ENCODE measurements around the gene FADS2. TPM values are rescaled to one million over a fixed set of nuclear protein-coding genes. Genes with fewer than 3 reads are reported as not detected.

The FADS2 gene
- total RNA-seq, 1 experiment from 2014 or later: 254 TPM

DNA sequence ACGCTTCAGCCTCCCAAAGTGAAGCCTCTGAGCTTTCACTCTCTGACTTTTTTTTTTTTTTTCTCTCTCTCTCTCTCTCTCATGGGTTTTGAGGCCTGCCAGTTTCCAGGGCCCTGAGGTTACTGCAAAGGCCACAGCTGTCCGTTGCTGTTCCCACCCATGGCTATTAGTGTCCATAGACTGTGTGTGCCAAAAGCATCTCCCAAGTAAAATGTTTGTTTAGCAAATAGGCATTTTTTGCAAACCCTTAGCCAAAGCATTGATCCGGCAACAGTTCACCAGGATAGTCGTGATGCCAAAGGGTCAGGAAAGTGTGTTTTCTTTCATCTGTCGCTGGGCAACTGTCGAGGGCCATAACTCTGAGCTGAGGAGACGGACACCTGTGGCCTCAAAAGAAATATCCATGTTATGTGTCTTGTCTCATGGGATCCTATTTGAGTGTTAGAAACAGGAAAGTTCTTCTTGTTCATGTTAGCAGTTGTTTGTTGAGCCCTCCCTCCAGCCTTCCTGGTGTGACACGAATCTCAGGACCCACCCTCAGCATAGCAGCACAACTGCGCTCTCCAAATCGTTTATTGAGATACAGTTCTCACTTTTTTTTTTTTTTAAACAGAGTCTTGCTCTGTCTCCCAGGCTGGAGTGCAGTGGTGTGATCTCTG, 18.4 kb downstream of the FADS2 start:
- no peak for DNase-seq (ENCODE audit: low read depth)

DNA sequence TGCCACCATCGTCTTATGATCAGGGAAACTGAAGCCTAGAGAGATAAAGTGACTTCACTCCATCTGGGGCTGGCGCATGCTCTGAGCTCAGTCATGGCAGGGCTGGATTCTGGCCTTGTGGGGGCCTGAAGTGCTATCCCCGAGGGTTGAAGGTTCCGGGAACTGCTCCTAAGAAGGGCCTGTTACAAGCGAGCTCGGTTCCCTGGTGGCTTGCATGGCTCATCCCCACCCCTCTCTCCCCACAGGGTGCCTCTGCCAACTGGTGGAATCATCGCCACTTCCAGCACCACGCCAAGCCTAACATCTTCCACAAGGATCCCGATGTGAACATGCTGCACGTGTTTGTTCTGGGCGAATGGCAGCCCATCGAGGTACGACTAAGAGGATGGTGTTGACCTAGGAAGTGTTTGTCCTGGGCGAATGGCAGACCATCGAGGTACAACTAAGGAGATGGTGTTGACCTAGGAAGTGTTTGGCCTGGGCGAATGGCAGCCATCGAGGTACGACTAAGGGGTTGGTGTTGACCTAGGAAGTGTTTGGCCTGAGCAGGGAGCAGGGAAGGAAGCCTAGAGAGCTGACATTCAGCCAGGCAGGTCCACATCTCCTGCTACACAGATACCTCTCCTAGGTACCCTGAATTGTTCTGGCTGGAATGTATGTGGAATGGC, 19.9 kb downstream of the FADS2 start:
- no peak for DNase-seq (ENCODE audit: low read depth)

DNA sequence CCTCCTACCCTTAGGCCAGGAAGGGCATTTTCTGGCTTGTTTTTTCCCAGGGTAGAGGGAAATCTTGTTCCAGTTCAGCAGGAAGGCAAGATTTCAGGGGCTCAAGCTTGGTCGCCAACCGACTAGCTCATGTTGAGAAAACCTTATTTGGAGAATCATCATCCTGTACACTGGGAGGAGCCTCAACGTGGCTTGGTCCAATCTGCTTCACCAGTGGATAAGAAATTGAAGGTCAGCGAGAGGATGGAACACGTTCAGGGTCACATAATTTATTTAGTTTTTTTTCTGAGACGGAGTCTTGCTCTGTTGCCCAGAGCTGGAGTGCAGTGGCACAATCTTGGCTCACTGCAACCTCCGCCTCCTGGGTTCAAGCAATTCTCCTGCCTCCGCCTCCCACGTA, 20.5 kb downstream of the FADS2 start:
- no peak for DNase-seq (ENCODE audit: low read depth)

DNA sequence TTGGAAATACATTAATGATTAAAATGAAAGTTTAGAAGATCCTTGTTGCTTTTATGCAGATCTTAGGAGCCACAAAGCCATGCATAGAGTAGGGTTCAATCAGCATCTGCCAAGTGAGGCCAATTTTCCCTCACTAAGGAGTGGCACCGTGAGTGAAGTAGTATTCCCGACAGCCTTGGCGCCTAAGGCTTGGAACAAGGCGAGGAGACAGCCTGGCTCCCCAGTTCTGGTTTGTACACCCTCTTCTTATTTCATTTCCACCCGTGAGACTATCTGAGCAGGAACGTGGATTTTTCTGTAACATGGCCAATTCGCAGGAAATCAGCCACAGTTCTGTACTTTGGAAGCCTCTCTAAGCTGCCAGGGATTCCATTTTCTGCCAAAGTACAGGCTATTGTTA, 22.6 kb downstream of the FADS2 start:
- no peak for DNase-seq (ENCODE audit: low read depth)

DNA sequence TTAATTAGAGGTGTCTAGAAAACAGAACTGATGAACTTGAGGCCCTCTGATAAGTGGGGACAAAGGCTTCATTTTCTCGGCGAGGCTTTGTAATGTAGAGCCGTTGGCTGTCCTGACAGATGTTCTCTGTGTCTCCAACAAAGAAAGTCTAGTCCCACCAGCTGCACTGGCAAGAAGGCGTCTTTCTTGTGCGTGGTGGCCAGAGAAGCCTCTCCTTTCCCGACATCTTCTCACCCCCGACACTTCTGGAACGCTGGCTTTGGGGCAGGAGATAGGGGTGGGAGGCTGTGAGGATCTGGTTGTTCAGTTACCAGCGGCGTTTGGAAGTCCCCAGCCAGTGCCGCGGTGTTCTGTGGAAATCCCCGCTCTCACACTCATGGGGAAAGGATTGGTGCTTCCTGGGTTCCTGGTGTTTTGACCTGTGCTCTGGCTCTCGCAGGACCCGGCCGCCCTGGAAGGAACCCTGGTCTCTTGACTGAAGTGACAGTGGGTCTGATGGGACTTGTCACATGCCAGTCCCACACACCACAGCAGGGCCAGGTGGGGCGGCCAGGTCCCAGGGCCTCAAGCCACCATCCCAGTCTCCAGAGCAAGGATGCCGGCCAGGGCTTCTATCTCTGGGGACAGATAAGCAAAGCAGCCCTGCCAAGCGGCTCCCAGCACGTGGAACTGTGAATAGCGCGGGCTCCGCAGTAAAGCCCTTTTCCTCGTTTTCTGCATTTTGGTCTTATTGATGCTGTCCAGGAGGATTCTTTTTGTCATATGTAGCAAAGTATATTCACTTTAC, 23.2 kb downstream of the FADS2 start:
- no peak for DNase-seq (ENCODE audit: low read depth)

DNA sequence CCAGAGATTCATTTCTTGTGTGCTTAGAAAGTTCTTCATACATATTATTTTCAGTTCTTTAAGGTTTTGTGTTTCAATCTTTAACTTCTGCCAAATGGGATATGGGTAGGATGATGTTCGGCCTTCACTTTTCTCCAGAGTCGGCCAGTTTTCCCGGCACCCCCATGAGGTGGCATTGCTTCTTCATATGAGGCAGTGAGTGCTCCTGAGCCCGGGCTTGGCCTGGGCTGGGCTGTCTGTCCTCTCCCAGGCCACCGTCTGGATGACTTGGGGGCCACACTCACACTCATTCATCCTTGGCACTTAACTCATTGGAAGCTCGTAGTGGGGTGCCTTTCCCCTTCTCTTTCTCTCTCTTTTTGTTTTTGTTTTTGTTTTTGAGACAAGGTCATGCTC, 23.8 kb downstream of the FADS2 start:
- DNase-seq (ENCODE audit: low read depth): no peak

DNA sequence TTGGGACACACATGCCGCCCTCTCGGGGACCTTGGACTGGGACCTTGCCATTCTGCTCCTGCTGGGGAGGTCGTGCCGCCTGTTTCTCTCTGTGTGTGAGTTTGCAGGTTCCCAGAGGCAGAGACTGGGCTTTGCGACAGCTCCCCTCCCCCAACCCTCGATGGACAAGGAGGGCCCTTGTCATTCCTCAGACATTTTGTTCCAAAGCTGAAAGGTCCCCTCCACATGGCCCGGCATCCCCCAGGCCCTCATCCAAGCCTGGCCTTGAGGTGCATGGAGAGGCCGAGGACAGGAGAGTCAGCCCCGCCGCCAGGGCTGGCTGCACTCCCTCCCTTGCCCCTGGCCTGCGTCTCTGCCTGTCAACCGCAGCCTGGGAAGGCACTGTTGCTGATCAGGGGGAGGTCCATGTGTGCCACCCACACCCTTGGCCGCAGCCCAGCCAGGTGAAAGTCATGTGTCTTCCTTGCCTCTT, 25.6 kb downstream of the FADS2 start:
- no peak for DNase-seq (ENCODE audit: low read depth)

DNA sequence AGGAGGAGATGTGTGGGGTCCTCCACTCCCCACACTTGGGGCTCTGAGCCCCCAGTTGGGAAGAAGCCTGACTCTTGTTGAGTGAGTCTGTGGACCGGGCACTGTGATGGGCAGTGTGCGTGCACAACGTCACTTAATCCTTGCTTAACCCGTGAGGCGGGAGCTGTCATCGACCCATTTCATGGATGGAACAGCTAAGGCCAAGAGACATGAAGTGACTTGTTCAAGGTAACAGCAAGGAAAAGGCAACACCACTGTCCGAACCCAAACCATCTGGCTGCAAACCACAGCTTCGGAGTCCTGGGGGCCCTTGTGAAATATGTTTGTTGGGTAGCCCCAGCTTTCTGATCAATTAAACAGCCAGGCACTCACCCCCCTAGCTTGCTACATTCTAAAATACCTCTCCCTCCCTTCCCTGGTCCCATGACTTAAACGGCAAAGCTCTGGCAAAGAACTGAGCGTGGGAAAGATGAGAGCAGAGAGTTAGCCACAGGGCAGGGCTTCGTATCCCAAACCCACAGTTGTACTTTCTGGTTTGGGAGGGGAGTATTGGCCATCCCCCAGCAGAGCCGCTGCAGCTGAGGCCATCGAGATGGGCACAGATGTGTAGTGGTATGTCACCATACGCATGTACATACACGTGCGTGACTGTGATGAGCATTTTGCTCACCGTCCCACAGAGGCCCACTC, 26.3 kb downstream of the FADS2 start:
- DNase-seq (ENCODE audit: low read depth): no peak

DNA sequence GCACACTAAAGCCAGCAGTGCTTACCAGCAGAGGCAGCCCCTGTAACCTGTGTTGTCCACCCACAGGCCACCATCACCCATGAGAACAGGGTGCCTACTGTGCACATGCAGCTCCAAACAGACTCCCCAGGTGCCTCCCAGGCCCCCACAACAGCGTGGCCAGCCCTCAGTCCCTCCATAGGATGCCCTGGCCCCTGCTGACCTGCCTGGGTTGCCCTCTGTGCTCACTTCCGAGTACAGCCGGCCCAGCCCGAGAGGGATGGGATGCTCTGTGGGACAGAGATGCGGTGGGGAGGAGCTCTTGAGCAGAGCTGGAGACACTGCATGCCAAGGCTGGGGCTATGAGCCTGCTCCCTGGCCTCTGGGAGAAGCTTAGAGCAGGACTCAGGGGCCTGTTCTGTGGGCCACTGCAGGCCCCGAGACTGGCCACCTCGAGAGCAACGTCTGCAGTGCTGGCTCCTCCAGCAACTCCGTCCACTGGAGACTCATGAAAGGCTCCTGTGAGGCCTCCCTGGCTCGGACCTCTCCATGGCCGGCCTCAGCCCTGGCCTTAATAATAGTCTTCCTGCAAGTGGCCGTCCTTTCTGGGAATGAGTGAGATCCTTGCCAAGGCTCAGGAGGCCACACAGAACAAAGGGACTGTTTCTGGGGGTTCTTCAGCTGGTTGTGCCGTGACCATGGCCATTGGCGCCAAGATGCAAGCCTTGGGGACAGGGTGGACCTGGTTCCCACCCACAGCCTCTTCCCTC, 27.0 kb downstream of the FADS2 start:
- DNase-seq (ENCODE audit: low read depth): no peak

DNA sequence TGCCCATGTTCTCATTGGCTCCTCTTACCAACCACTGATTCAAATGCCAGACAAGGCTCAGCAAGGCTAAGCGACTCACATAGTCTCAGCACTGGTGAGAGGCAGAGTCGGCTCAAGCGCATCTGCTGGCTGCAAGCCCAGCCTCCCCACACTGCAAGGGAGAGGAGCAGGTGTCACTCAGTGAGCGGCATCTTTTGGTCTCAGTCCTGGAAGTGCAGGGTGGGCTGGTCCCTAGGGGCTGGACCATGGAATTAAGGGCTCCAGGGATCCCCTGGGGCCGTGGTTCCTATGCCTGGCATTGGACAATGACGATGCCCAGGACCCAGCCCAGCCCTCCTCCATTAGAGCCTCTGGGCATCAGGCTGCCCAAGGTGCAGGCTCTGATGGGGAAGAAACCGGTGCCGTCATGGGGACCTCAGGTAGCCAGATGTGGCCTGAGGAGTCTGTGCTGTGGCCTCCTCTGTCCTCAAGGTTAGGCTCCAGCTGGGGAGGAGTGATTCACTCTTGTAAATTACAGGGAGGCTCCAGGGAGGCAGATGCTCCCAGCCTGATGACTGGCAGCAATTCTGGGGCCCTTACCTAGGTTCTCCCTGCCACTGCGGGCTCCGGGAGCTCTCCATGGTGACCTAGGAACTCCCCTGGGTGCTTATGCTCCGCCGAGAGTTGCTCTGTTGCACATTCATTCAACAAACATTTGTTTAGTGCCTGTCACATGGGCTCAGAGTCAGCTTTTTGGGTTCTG, 28.0 kb downstream of the FADS2 start:
- peak; percentile 34 for DNase-seq (ENCODE audit: low read depth)

DNA sequence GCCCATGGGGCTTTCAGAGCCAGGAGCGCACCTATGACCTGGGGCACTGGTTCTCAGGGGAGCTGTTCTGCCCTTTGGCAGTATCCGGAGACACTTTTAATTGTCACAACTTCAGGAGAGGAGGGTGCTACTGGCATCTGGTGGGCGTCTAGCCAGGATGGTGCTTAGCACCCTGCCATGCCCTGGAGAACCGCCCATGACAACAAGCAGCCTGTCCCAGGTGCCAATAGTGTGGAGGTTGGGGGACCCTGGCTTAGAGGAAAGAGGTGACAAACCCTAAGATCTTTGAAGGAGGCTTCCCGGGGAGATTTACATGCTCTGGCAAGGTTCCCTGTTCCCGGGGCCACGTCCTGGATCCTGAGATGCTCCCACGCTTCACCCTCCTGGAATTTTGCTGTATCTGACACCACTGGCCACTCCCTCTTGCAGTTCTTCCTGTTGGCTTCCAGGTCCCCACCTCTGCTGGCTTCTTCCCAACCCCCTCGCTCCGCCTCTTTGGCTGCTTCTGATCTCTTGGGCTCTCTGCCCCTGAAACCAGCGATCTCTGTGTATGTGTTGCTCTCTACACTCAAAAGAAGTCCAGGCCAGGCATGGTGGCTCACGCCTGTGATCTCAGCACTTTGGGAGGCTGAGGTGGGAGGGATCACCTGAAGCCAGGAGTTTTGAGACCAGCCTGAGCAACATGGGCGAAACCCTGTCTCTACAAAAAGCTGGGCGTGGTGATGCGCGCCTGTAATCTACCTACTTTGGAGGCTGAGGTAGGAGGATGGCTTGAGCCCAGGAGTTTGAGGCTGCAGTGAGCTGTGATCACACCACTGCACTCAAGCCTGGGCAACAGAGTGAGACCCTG, 32.2 kb downstream of the FADS2 start:
- DNase-seq (ENCODE audit: low read depth): no peak

DNA sequence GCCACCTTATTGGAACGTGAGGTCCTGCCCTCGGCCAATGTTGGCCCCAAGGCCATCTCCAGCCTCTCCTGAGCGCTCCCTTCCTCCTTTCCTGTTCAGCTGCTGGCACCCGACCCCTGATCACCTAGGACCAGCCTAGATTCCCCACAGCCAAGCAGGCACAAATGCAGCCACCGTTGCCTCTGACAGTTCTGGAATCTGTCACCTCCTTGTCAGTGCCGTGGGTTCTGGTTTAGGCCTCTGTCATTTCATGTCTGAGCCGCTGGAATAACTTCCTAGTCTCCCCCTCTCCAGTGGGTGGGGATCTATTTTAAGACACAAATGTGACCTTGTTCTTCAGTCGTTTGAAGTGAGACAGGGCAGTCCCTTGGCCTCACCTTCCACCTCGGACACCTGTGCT, 33.5 kb downstream of the FADS2 start:
- DNase-seq (ENCODE audit: low read depth): no peak

DNA sequence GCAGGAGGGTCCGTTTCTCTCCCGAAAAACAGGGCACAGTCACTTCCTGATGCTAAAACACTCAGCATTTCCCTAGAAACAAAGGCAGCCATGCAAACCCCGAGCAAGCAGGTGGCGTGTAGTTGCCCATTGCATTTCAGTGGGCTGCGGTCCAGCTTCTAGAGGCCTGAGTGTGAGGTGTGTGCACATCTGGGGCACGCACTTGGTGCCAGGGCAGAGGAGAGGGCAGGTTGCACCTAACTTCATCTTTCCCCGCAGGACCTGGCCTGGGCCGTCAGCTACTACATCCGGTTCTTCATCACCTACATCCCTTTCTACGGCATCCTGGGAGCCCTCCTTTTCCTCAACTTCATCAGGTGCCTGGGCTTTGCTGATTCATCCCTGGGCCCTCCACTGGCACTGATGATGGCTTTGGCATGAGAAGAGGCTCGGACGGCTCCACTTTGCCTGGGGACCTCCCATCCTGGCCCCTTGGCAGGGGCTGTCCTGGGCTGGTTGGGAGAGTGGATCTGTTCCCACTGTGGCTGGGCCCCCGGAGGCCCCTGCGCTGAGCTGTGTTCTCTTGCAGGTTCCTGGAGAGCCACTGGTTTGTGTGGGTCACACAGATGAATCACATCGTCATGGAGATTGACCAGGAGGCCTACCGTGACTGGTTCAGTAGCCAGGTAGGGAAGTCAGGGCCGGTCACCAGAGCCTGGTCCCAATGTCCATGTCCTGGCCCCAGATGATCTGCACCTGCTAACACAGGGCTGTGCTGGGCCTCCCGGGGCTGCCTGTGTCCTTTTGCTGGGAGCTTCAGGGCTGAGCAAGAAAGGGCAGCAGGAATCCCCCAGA, 34.8 kb downstream of the FADS2 start:
- DNase-seq (ENCODE audit: low read depth): peak; percentile 39

DNA sequence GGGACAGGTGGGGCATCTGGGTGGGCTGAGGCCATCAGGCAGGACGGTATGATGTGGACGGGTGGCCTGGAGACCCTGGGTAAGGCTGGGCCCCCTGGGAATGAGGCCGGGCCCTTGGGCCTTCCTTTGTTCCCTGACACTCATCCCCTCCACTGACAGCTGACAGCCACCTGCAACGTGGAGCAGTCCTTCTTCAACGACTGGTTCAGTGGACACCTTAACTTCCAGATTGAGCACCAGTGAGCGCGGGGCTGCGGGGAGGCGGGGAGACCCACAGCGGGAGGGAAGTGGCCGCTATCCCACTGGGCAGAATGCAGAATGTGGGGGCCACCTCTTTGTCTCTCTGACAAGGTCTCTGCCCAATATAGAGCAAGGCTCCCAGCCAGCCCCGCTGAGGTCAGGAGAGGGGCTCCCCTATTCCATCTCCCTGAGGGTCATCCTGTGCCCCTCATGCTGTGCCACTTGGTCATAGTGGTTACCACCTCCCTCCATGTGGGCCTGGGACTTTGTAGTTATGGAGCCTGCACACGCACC, 35.5 kb downstream of the FADS2 start:
- no peak for DNase-seq (ENCODE audit: low read depth)

DNA sequence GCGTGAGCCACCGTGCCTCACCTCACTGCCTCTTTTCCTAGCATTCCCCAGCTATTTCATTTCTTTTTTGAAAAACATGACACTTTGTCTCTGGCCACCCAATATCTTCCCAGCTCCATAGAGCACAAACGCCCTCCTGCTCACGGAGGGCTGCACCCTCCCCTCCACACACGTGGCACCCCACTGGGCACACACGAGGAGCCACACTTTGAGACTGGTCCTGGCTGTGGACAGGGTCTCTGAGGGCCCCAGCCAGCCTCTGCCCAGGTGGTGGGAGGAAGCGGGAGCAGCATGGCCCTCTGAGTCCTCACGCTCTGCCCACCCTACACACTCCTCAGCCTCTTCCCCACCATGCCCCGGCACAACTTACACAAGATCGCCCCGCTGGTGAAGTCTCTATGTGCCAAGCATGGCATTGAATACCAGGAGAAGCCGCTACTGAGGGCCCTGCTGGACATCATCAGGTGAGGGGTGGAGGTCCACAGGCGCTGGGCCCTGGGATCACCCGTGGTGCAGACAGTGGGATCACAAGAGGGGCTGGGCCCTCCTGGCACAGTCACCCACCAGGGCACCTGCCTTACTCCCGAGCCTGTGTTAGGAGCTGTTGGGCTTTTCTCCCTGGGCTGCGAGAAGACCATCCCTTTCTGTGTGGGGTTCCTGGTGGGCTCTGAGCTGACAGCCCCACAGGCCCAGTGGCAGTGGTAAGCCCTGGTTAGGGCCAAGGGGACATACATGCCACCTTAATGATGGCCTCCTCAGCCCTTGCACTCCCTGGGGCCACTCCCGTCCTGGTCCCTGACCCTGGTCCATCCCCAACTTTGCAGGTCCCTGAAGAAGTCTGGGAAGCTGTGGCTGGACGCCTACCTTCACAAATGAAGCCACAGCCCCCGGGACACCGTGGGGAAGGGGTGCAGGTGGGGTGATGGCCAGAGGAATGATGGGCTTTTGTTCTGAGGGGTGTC, 37.0 kb downstream of the FADS2 start:
- no peak for DNase-seq (ENCODE audit: low read depth)

DNA sequence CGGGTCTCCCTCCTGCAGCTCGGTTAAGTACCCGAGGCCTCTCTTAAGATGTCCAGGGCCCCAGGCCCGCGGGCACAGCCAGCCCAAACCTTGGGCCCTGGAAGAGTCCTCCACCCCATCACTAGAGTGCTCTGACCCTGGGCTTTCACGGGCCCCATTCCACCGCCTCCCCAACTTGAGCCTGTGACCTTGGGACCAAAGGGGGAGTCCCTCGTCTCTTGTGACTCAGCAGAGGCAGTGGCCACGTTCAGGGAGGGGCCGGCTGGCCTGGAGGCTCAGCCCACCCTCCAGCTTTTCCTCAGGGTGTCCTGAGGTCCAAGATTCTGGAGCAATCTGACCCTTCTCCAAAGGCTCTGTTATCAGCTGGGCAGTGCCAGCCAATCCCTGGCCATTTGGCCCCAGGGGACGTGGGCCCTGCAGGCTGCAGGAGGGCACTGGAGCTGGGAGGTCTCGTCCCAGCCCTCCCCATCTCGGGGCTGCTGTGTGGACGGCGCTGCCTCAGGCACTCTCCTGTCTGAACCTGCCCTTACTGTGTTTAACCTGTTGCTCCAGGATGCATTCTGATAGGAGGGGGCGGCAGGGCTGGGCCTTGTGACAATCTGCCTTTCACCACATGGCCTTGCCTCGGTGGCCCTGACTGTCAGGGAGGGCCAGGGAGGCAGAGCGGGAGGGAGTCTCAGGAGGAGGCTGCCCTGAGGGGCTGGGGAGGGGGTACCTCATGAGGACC, 38.3 kb downstream of the FADS2 start:
- DNase-seq (ENCODE audit: low read depth): no peak

DNA sequence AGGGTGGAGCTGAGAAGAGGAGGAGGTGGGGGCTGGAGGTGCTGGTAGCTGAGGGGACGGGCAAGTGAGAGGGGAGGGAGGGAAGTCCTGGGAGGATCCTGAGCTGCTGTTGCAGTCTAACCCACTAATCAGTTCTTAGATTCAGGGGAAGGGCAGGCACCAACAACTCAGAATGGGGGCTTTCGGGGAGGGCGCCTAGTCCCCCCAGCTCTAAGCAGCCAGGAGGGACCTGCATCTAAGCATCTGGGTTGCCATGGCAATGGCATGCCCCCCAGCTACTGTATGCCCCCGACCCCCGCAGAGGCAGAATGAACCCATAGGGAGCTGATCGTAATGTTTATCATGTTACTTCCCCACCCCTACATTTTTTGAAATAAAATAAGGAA, 38.9 kb downstream of the FADS2 start:
- no peak for DNase-seq (ENCODE audit: low read depth)

Measured in M059J (cell line).